Endometrial microvascular endothelial cells (primary cell): ENCODE measurements around the gene OR6B2. TPM values are rescaled to one million over a fixed set of nuclear protein-coding genes. Genes with fewer than 3 reads are reported as not detected.

ENCODE experiments used
- in situ Hi-C: cut with HindIII; loops from 2 replicates; pipeline ENCODE4 v1.10.0; 2017; ENCODE audit warnings: low sequenced_read_pairs, low pct_unique_long_range_greater_than_20kb; ENCODE audit errors: inconsistent ontology term
- total RNA-seq: library from RNA; depleted of rRNA; stranded (reverse); fragments of >200 nt; gene quantifications from one replicate; pipeline ENCODE4 v1.2.3, GENCODE V29; 2015; ENCODE audit errors: inconsistent ontology term

The OR6B2 gene
- total RNA-seq, 1 donor from 2014 or later: not detected

GRCh38 chr2:239990966-239991365 lies 39.3 kb downstream of the OR6B2 start:
- in situ Hi-C loops: no loop called here

- in situ Hi-C loops: no loop called here
Measured at GRCh38 chr2:239985356-239985755, 44.9 kb downstream of the OR6B2 start.

- in situ Hi-C loops: no loop called here
Measured at GRCh38 chr2:239984421-239985194, 45.6 kb downstream of the OR6B2 start.

GRCh38 chr2:239983004-239983778 lies 47.0 kb downstream of the OR6B2 start:
- in situ Hi-C loops: no loop called here

Other genes with a start within 250 kb of the OR6B2 start
- 149 TPM for gene NDUFA10, start 5.1 kb downstream of the OR6B2 start, total RNA-seq
- not detected for gene OR6B3, start 23.1 kb upstream of the OR6B2 start, total RNA-seq
- gene COPS9, start 105.9 kb upstream of the OR6B2 start, total RNA-seq: 140 TPM
- not detected for gene OTOS, start 110.2 kb upstream of the OR6B2 start, total RNA-seq